NCI-H2196 treated with DMSO at 0.1 percent for 48 hours (cell line): ENCODE measurements around the gene ZNF423.

ENCODE experiments used
- DNase-seq: peaks from one replicate; lab custom pipeline; 2025; ENCODE audit not compliant: unreplicated experiment; lab: John Stamatoyannopoulos, UW

ZNF423 gene

DNA sequence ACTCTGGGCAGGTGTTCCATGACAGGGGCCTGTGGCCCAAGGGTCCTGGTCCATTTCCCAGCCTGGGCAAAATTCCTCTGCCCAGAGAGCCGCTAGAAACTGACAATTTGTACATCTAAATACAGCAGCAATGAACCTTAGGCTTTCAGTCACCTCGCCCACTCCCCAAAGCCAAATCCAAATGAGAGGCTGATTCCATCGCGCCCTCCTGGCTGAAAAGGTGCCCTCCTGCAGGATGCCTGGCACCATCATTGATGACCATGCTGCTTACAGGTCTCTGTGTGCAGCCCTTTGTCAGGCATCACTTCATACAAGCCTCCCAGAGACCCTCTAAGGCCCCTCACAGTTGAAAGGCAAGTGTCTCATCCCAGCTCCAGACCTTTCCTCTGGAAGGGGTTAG lies 367.6 kb downstream of the ZNF423 start:
- DNase-seq: no peak

GRCh38 chr16:49487746-49488145 lies 368.2 kb downstream of the ZNF423 start:
- no peak for DNase-seq

GRCh38 chr16:49486400-49486799 lies 369.5 kb downstream of the ZNF423 start:
- DNase-seq: no peak

GRCh38 chr16:49485663-49486062 lies 370.2 kb downstream of the ZNF423 start:
- no peak for DNase-seq

DNA sequence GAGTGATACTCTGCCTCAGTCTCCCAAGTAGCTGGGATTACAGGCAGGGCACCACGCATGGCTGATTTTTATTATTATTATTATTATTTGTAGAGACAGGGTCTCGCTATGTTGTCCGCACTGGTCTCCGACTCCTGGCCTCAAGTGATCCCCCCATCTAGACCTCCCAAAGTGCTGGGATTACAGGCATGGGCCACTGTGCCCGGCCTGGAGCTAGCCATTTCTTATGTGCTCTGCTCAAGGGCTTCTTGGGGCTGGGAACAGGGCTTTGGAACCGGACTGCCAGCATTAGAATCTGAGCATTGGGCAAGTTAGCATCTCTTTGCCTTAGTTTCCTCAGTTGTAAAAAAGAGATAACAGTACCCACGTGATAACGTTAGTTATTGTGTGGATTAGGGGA lies 371.0 kb downstream of the ZNF423 start:
- no peak for DNase-seq

- DNase-seq: no peak
Measured at GRCh38 chr16:49484451-49484849, 371.5 kb downstream of the ZNF423 start.

- no peak for DNase-seq
Measured at GRCh38 chr16:49483651-49484450, 372.1 kb downstream of the ZNF423 start.

DNA sequence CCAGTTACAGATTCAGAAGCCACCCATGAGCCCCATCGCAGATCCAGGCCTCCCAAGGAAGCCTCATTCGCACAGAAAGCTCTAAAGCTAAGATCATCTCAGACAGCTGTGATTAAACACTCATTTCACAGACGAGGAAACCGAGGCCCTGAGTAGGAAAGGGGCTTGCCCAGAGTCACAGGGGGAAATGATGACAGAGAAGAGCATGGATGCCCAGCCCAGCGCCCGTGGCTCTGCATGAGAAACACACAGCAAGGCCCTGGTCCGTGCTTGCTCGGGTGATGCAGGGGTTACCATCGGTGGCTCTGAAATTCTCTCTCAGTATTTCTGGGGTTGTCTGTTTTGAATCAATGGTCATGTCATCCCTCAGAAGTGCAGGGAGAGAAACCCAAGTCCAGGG lies 372.7 kb downstream of the ZNF423 start:
- DNase-seq: no peak

DNA sequence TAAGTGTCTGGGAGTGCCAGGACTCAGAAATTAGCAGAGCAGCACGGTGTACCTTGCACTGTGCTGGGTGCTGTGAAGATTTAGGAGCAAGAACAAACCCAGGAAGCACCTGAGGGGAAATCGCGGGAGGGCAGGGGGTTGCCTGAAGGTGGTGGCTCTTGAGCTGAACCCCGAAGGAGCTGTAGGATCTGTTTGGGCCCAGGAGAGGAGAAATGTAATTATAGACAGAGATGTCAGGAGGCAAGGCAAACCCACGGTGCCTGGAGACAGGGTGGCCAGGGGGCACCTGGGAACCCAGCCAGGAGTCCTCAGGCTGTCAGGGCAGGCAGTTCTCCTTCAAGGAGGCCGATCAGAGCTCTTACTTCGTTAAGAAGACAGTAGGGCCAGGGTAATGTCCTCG lies 373.2 kb downstream of the ZNF423 start:
- DNase-seq: no peak

- no peak for DNase-seq
Measured at GRCh38 chr16:49478616-49479015, 377.3 kb downstream of the ZNF423 start.

GRCh38 chr16:49478107-49478506 lies 377.8 kb downstream of the ZNF423 start:
- DNase-seq: no peak

GRCh38 chr16:49477250-49477895 lies 378.5 kb downstream of the ZNF423 start:
- DNase-seq: no peak

DNA sequence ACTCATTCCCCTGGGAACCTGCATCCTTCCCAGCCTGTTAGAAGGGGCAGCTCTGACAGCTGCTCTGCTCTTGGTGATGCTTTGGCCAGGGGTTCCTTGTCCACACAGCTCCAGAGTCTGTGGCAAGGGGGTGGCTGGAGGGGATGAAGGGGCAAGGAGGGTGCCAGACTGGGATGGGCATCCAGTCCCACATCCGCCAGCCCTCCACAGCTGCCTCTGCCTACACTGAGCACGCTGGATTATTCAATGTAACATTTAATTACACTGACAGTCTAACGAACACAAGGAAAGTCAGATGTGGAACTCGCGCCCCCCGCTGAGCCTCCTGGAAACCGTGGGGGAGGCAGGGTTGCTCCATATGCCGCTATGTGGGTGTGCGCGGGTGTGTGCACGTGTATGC lies 381.2 kb downstream of the ZNF423 start:
- DNase-seq: no peak

- DNase-seq: no peak
Measured at GRCh38 chr16:49473773-49474172, 382.1 kb downstream of the ZNF423 start.

DNA sequence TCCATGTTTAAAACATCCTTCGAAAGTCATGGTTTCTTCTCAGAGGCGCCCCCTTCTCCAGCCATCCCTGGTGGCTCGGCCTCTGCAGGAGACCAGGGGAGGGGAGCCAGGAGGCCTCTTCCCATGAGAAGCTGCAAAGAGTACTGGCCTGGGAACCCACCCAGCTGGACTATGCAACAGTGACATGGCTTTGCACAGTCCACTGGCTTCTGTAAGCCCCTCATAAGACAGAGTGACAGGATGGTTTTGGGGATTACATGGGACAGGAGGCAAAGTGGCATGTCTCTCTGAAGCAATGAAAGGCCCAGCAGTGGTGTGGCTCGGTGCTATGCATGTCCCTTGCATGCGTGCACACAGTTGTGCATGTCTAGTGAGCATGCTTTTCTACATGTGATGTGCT lies 382.8 kb downstream of the ZNF423 start:
- DNase-seq: no peak

DNA sequence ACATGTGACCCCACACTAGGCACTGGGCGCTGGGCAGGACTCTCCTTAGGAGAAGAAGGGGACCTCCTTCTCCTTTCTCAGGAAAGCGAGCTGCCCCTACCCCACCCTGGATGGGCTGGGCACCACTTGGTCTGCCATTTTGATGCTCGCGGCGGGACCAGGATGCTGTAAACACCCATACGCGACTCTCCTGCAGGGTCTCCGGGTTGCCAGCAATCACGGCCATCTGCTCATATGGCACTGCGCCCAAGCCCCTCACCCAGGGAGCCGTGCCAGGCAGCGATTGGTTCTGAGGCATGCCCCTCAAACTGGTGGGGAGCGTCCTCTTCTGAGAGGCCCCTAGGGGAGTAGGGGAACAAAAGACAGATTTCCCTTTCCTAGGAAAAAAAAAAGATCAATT lies 383.3 kb downstream of the ZNF423 start:
- no peak for DNase-seq

GRCh38 chr16:49471038-49471727 lies 384.7 kb downstream of the ZNF423 start:
- no peak for DNase-seq

DNA sequence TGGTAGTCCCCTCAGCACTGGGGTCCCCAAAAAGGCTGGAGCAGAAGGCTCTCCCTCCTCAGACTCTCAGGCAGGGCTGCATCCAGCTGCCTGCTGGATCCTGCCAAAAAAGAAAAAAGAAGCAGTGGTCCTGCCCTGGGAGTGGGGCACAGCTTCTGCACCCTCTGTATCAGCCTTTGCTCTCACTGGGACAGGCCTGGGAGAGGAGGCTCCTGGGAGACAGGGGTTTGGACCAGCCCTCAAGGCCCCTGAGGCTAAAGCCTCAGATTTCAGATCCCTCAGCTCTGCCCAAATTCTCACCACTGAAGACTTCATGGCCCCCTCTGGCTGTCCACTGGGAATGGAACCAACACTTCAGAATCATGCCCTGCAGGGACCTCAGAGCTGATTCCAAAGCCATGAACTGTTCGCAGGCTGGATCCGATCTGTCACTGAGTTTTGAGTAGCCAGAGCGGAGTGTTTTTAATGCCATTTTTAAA lies 385.4 kb downstream of the ZNF423 start:
- no peak for DNase-seq

GRCh38 chr16:49469930-49470451 lies 385.9 kb downstream of the ZNF423 start:
- no peak for DNase-seq

- no peak for DNase-seq
Measured at GRCh38 chr16:49469311-49469670, 386.6 kb downstream of the ZNF423 start.

GRCh38 chr16:49468611-49469310 lies 387.2 kb downstream of the ZNF423 start:
- DNase-seq: no peak
